Effector memory CD8-positive, alpha-beta T cell (primary cell): Measurements from ENCODE around the gene ENTPD6.
"Not testable (repeated sequence)": the region's sequence is repeated elsewhere in the genome, so short reads cannot be mapped to it uniquely, and the experiment has no call there.

Experiments
- ATAC-seq: fragments of 150-1000 bp; cut with Tn5 transposase; replicated peaks from 2 replicates; pipeline ENCODE4 v1.10.0; 2021; ENCODE audit warnings: mild to moderate bottlenecking, moderate library complexity
- DNase-seq, 3 experiments: peaks; one replicate each; pipeline ENCODE4 v3.0.0; 2021
- H3K27ac Mint-ChIP-seq, 2 donors: one replicate each; pipeline ENCODE4 v1.8.0; 2022; ENCODE audit warnings: mild to moderate bottlenecking in 2 of 2, mixed read lengths in 2 of 2, moderate library complexity in 2 of 2
- H3K27me3 Mint-ChIP-seq, 2 donors: one replicate each; pipeline ENCODE4 v1.8.0; 2022; ENCODE audit warnings: mixed read lengths in 2 of 2
- H3K36me3 Mint-ChIP-seq: one replicate; pipeline ENCODE4 v1.8.0; 2022; ENCODE audit warnings: mild to moderate bottlenecking, moderate library complexity, mixed read lengths; ENCODE audit not compliant: insufficient read depth
- H3K4me1 Mint-ChIP-seq, 2 donors: one replicate each; pipeline ENCODE4 v1.8.0; 2022; ENCODE audit warnings: low read depth in 2 of 2, mixed read lengths in 2 of 2
- H3K4me3 Mint-ChIP-seq, 2 donors: one replicate each; pipeline ENCODE4 v1.8.0; 2022; ENCODE audit warnings: mild to moderate bottlenecking in 2 of 2, mixed read lengths in 2 of 2, moderate library complexity in 2 of 2
- H3K9me3 Mint-ChIP-seq, 2 donors: one replicate each; pipeline ENCODE4 v1.8.0; 2022; ENCODE audit warnings: mixed read lengths in 2 of 2
- total RNA-seq, 9 experiments: gene quantifications; one replicate each; lab custom pipeline; 2026; lab: John Stamatoyannopoulos, UW

The ENTPD6 gene
- total RNA-seq: 53.1 to 94.6 (median 65.8) reads per million in 9 experiments

GRCh38 chr20:25195014-25195961 lies at the start of gene ENTPD6:
Gene ENTPD6 (plus strand): TSS chr20:25195712. CDS start chr20:25206537, 10,825 bp downstream.
- Mint-ChIP-seq H3K27ac (peak within 1 kb of the TSS; percentile 95 to 96), H3K9me3 (no peaks in the 10 kb centered on the region), H3K4me3 (peak within 1 kb of the TSS; percentile 78 to 87), H3K4me1 (peaks cover 36 to 42% of the 10 kb centered on the region in 2 donors), H3K36me3 (no peaks in the 10 kb centered on the region), H3K27me3 (peaks cover 0 to 4% of the 10 kb centered on the region in 2 donors)
- ATAC-seq: peak; percentile 71
- peak; percentile 91 to 95 (median 93) for DNase-seq

- Mint-ChIP-seq H3K4me3 (no peak overlapping the region), H3K36me3 (no peaks in the 10 kb centered on the region), H3K4me1 (peaks cover 5% of the 10 kb centered on the region in 2 donors), H3K27me3 (peaks cover 15 to 41% of the 10 kb centered on the region in 2 donors), H3K27ac (no peak overlapping the region), H3K9me3 (no peaks in the 10 kb centered on the region)
- ATAC-seq (no peak), DNase-seq (no peak)
Observed at GRCh38 chr20:25146976-25147375, 48.5 kb upstream of the ENTPD6 start.

- ATAC-seq: no peak
- Mint-ChIP-seq H3K9me3 (no peaks in the 10 kb centered on the region), H3K27ac (no peak overlapping the region), H3K36me3 (no peaks in the 10 kb centered on the region), H3K27me3 (peaks cover 15 to 36% of the 10 kb centered on the region in 2 donors), H3K4me3 (peak overlapping the region in 1 of 2 donors; percentile 76), H3K4me1 (peaks cover 5% of the 10 kb centered on the region in 2 donors)
- DNase-seq: no peak
Observed at GRCh38 chr20:25147716-25148115, 47.8 kb upstream of the ENTPD6 start.

GRCh38 chr20:25148181-25148981 lies 47.1 kb upstream of the ENTPD6 start:
- DNase-seq (peak; percentile 42 to 45 (median 45)), ATAC-seq (peak; percentile 92)
- Mint-ChIP-seq H3K9me3 (no peaks in the 10 kb centered on the region), H3K27ac (peak overlapping the region; percentile 57 to 93), H3K4me3 (peak overlapping the region; percentile 76 to 90), H3K27me3 (peaks cover 15 to 36% of the 10 kb centered on the region in 2 donors), H3K4me1 (peaks cover 5% of the 10 kb centered on the region in 2 donors), H3K36me3 (no peaks in the 10 kb centered on the region)

- DNase-seq (no peak), ATAC-seq (no peak)
- H3K9me3 Mint-ChIP-seq: no peaks in the 10 kb centered on the region
- H3K4me1 Mint-ChIP-seq: peaks cover 5% of the 10 kb centered on the region in 2 donors
- peak overlapping the region; percentile 57 to 93 for H3K27ac Mint-ChIP-seq
- no peaks in the 10 kb centered on the region for H3K36me3 Mint-ChIP-seq
- H3K4me3 Mint-ChIP-seq: peak overlapping the region; percentile 76 to 90
- peaks cover 15 to 36% of the 10 kb centered on the region in 2 donors for H3K27me3 Mint-ChIP-seq
Observed at GRCh38 chr20:25148982-25149846, 46.3 kb upstream of the ENTPD6 start.

- H3K4me3 Mint-ChIP-seq: no peak overlapping the region
- H3K27ac Mint-ChIP-seq: no peak overlapping the region
- peaks cover 15 to 36% of the 10 kb centered on the region in 2 donors for H3K27me3 Mint-ChIP-seq
- H3K36me3 Mint-ChIP-seq: no peaks in the 10 kb centered on the region
- H3K4me1 Mint-ChIP-seq: peaks cover 5% of the 10 kb centered on the region in 2 donors
- no peak for ATAC-seq
- no peaks in the 10 kb centered on the region for H3K9me3 Mint-ChIP-seq
- no peak for DNase-seq
Observed at GRCh38 chr20:25150016-25150415, 45.5 kb upstream of the ENTPD6 start.

- no peaks in the 10 kb centered on the region for H3K4me1 Mint-ChIP-seq
- H3K27me3 Mint-ChIP-seq: peaks cover 0 to 10% of the 10 kb centered on the region in 2 donors
- no peaks in the 10 kb centered on the region for H3K9me3 Mint-ChIP-seq
- no peak for DNase-seq
- H3K36me3 Mint-ChIP-seq: no peaks in the 10 kb centered on the region
- ATAC-seq: no peak
- H3K4me3 Mint-ChIP-seq: no peak overlapping the region
- H3K27ac Mint-ChIP-seq: no peak overlapping the region
Observed at GRCh38 chr20:25158043-25158442, 37.5 kb upstream of the ENTPD6 start.

- Mint-ChIP-seq H3K4me3 (no peak overlapping the region), H3K4me1 (no peaks in the 10 kb centered on the region), H3K27me3 (peaks cover 0 to 27% of the 10 kb centered on the region in 2 donors), H3K9me3 (no peaks in the 10 kb centered on the region), H3K27ac (no peak overlapping the region), H3K36me3 (no peaks in the 10 kb centered on the region)
- no peak for DNase-seq
- no peak for ATAC-seq
Observed at GRCh38 chr20:25160467-25160866, 35.0 kb upstream of the ENTPD6 start.

- DNase-seq: no peak
- Mint-ChIP-seq H3K4me1 (no peaks in the 10 kb centered on the region), H3K9me3 (no peaks in the 10 kb centered on the region), H3K36me3 (no peaks in the 10 kb centered on the region), H3K27ac (no peak overlapping the region), H3K27me3 (peaks cover 0 to 27% of the 10 kb centered on the region in 2 donors), H3K4me3 (no peak overlapping the region)
- ATAC-seq: no peak
Observed at GRCh38 chr20:25160897-25161296, 34.6 kb upstream of the ENTPD6 start.

- Mint-ChIP-seq H3K4me1 (no peaks in the 10 kb centered on the region), H3K9me3 (no peaks in the 10 kb centered on the region), H3K4me3 (no peak overlapping the region), H3K36me3 (no peaks in the 10 kb centered on the region), H3K27me3 (peaks cover 24 to 41% of the 10 kb centered on the region in 2 donors), H3K27ac (no peak overlapping the region)
- DNase-seq: no peak
- ATAC-seq: no peak
Observed at GRCh38 chr20:25165128-25165527, 30.4 kb upstream of the ENTPD6 start.

GRCh38 chr20:25166105-25166782 lies 29.3 kb upstream of the ENTPD6 start:
- H3K9me3 Mint-ChIP-seq: not testable (repeated sequence)

GRCh38 chr20:25173321-25173720 lies 22.2 kb upstream of the ENTPD6 start:
- no peak overlapping the region for H3K27ac Mint-ChIP-seq
- no peak overlapping the region for H3K4me3 Mint-ChIP-seq
- ATAC-seq (no peak), DNase-seq (no peak)
- peaks cover 3% of the 10 kb centered on the region for H3K36me3 Mint-ChIP-seq
- H3K4me1 Mint-ChIP-seq: no peaks in the 10 kb centered on the region
- peaks cover 14 to 16% of the 10 kb centered on the region in 2 donors for H3K27me3 Mint-ChIP-seq
- no peaks in the 10 kb centered on the region for H3K9me3 Mint-ChIP-seq

More at GRCh38 chr20:25166105-25166782, 29.3 kb upstream of the ENTPD6 start:
- not testable (repeated sequence) for H3K4me3 Mint-ChIP-seq, H3K4me1 Mint-ChIP-seq, ATAC-seq, H3K36me3 Mint-ChIP-seq, DNase-seq, H3K27ac Mint-ChIP-seq
- H3K27me3 Mint-ChIP-seq: peaks cover 24 to 37% of the 10 kb centered on the region in 2 donors
